IMR-90 (cell line): ENCODE data around the gene USF1. TPM values are rescaled to one million over a fixed set of nuclear protein-coding genes. Genes with fewer than 3 reads are reported as not detected.

Experiments used
- ATAC-seq: fragments of 200-7000 bp; cut with Tn5 transposase; 2 replicates; pipeline ENCODE4 v1.9.1; 2020; ENCODE audit warnings: low read depth, mild to moderate bottlenecking, moderate library complexity
- BruUV-seq: library from RNA; stranded (reverse); fragments of 400-500 nt; replicated peaks from 2 replicates; lab custom pipeline; 2021; lab: Mats Ljungman, UMichigan
- CTCF ChIA-PET: fragments of 300-600 bp; formaldehyde crosslinking; extraction: SDS; loops from one replicate; lab custom pipeline; 2021; ENCODE audit warnings: antibody characterized with exemption; lab: Yijun Ruan, JAX
- POLR2A ChIA-PET: fragments of 300-600 bp; sonication (Branson Sonifier 250); formaldehyde crosslinking; loops from one replicate; lab custom pipeline; 2022; ENCODE audit warnings: antibody characterized with exemption; ENCODE audit not compliant: unreplicated experiment; lab: Charles Lee
- DNase-seq: peaks from one replicate; pipeline ENCODE4 v3.0.0; 2013
- H2AFZ ChIP-seq: replicated peaks from 2 replicates; pipeline ENCODE3; 2013; ENCODE audit warnings: low read length, mild to moderate bottlenecking; ENCODE audit not compliant: poor library complexity
- H2AK5ac ChIP-seq: 2 replicates; pipeline ENCODE4 v1.6.1; 2013; ENCODE audit warnings: low read depth, low read length, inconsistent platforms
- H2AK9ac ChIP-seq: replicated peaks from 2 replicates; pipeline ENCODE3; 2013; ENCODE audit warnings: mild to moderate bottlenecking, low read depth, low read length, moderate library complexity; ENCODE audit not compliant: poor library complexity
- H2BK120ac ChIP-seq: 2 replicates; pipeline ENCODE4 v1.6.1; 2013; ENCODE audit warnings: low read depth, low read length, inconsistent platforms
- H2BK15ac ChIP-seq: 3 replicates; pipeline ENCODE4 v1.6.1; 2013; ENCODE audit warnings: low read depth, low read length, inconsistent platforms
- H2BK20ac ChIP-seq: 2 replicates; pipeline ENCODE4 v1.6.1; 2013; ENCODE audit warnings: low read depth, mild to moderate bottlenecking, inconsistent platforms, low read length, moderate library complexity
- H2BK5ac ChIP-seq: 2 replicates; pipeline ENCODE4 v1.6.1; 2013; ENCODE audit warnings: mild to moderate bottlenecking, low read depth, low read length, inconsistent platforms; ENCODE audit not compliant: poor library complexity, severe bottlenecking
- H3K14ac ChIP-seq: replicated peaks from 2 replicates; pipeline ENCODE4 v1.6.1; 2013; ENCODE audit warnings: low read depth, low read length, inconsistent platforms
- H3K18ac ChIP-seq: 2 replicates; pipeline ENCODE4 v1.6.1; 2013; ENCODE audit warnings: low read depth, low read length, control low read depth
- H3K23ac ChIP-seq: 2 replicates; pipeline ENCODE4 v1.6.1; 2013; ENCODE audit warnings: low read depth, low read length, inconsistent platforms
- H3K27ac ChIP-seq: 2 replicates; pipeline ENCODE4 v1.5.1; 2013; ENCODE audit warnings: mild to moderate bottlenecking, control low read depth, low read length; ENCODE audit not compliant: insufficient read depth
- H3K27me3 ChIP-seq: 2 replicates; pipeline ENCODE4 v1.6.1; 2013; ENCODE audit warnings: low read length; ENCODE audit not compliant: control insufficient read depth, insufficient read depth
- H3K36me3 ChIP-seq: 2 replicates; pipeline ENCODE4 v1.6.1; 2013; ENCODE audit warnings: low read length, mixed read lengths; ENCODE audit not compliant: control insufficient read depth, insufficient read depth
- H3K4ac ChIP-seq: 2 replicates; pipeline ENCODE4 v1.6.1; 2013; ENCODE audit warnings: low read depth, low read length, inconsistent platforms
- H3K4me1 ChIP-seq: 2 replicates; pipeline ENCODE4 v1.6.1; 2013; ENCODE audit warnings: low read length, mixed read lengths; ENCODE audit not compliant: control insufficient read depth, insufficient read depth
- H3K4me2 ChIP-seq: 2 replicates; pipeline ENCODE4 v1.6.1; 2013; ENCODE audit warnings: low read depth, mild to moderate bottlenecking, control low read depth, low read length, moderate library complexity
- H3K4me3 ChIP-seq: 2 replicates; pipeline ENCODE4 v1.5.1; 2013; ENCODE audit warnings: low read depth, mild to moderate bottlenecking, control low read depth, low read length, moderate library complexity; ENCODE audit not compliant: insufficient read depth
- H3K56ac ChIP-seq: 2 replicates; pipeline ENCODE4 v1.6.1; 2013; ENCODE audit warnings: low read length, inconsistent platforms; ENCODE audit not compliant: insufficient read depth; ENCODE audit errors: extremely low read depth
- H3K79me1 ChIP-seq, 2 experiments: 2 replicates each; pipeline ENCODE4 v1.6.1; 2013; ENCODE audit warnings: low read length in 2 of 2, inconsistent platforms in 1 of 2, low read depth in 1 of 2
- H3K9ac ChIP-seq: 2 replicates; pipeline ENCODE4 v1.6.1; 2013; ENCODE audit warnings: low read depth, low read length, control low read depth
- H3K9me1 ChIP-seq: 2 replicates; pipeline ENCODE4 v1.6.1; 2013; ENCODE audit warnings: low read length, inconsistent platforms; ENCODE audit not compliant: insufficient read depth
- H3K9me3 ChIP-seq: 2 replicates; pipeline ENCODE4 v1.6.1; 2013; ENCODE audit warnings: low read length; ENCODE audit not compliant: control insufficient read depth, insufficient read depth
- H4K20me1 ChIP-seq: 2 replicates; pipeline ENCODE4 v1.6.1; 2013; ENCODE audit warnings: low read length, inconsistent platforms; ENCODE audit not compliant: insufficient read depth
- H4K5ac ChIP-seq: 2 replicates; pipeline ENCODE4 v1.6.1; 2013; ENCODE audit warnings: mild to moderate bottlenecking, low read depth, low read length, control low read depth
- H4K8ac ChIP-seq, 2 experiments: 2 replicates each; pipeline ENCODE4 v1.6.1; 2013; ENCODE audit warnings: low read depth in 2 of 2, low read length in 2 of 2, control low read depth in 1 of 2, inconsistent platforms in 1 of 2
- H4K91ac ChIP-seq: 2 replicates; pipeline ENCODE4 v1.6.1; 2013; ENCODE audit warnings: low read depth, low read length, inconsistent platforms; ENCODE audit not compliant: insufficient read depth
- BHLHE40 ChIP-seq: fragments of 150-350 bp; IDR thresholded peaks from 2 replicates; pipeline ENCODE4 v1.6.1; 2016; ENCODE audit warnings: mild to moderate bottlenecking, low read depth, low read length
- MXI1 ChIP-seq: IDR thresholded peaks from 2 replicates; pipeline ENCODE4 v1.6.1; 2012; ENCODE audit warnings: low read depth, mild to moderate bottlenecking, low read length, moderate library complexity, borderline replicate concordance
- NFE2L2 ChIP-seq: fragments of 150-350 bp; IDR thresholded peaks from 2 replicates; pipeline ENCODE4 v1.6.1; 2016; ENCODE audit warnings: low read depth, mild to moderate bottlenecking, low read length
- RFX5 ChIP-seq: IDR thresholded peaks from 2 replicates; pipeline ENCODE4 v1.8.0; 2012; ENCODE audit warnings: low read depth, mild to moderate bottlenecking, low read length, moderate library complexity
- WGBS, 2 experiments: methylation state at CpG; one replicate each; pipeline versions ENCODE4 v1.1.5 to v1.1.7; 2013; ENCODE audit warnings: missing lambda C conversion rate in 2 of 2; ENCODE audit not compliant: insufficient read length in 1 of 2; ENCODE audit errors: extremely low coverage in 2 of 2; 5-methylcytosine and 5-hydroxymethylcytosine counted together
- dilution Hi-C: fragments of 300-500 bp; cut with HindIII; formaldehyde crosslinking; loops from one replicate; pipeline ENCODE4 v1.14.3; 2018; ENCODE audit warnings: low sequenced_read_pairs; ENCODE audit not compliant: unreplicated experiment
- in situ Hi-C: fragments of 300-500 bp; cut with MboI; formaldehyde crosslinking; loops from 3 replicates; pipeline ENCODE4 v1.14.3; 2019; ENCODE audit warnings: low sequenced_read_pairs, inconsistent platforms, mixed read lengths
- intact Hi-C: fragments of 100-400 bp; cut with micrococcal nuclease; formaldehyde crosslinking; loops from 2 replicates; pipeline ENCODE4 v1.10.0; 2022
- polyA plus RNA-seq, 3 experiments: library from polyadenylated mRNA; depleted of rRNA; stranded (reverse); fragments of >200 nt; gene quantifications; 2 replicates each; pipeline ENCODE4 v1.2.3, GENCODE V29; 2012; ENCODE audit warnings: low replicate concordance in 1 of 3
- total RNA-seq: library from RNA; depleted of rRNA; stranded (reverse); fragments of >200 nt; gene quantifications from 2 replicates; pipeline ENCODE4 v1.2.3, GENCODE V29; 2012
- TF ChIP-seq, protein P1 (sequence below): conservative IDR thresholded peaks from 2 replicates; pipeline ENCODE4 v1.5.1; 2012; ENCODE audit warnings: mild to moderate bottlenecking, low read depth, low read length, improper control_type of control experiment
- TF ChIP-seq, protein P2 (sequence below): fragments of 150-350 bp; IDR thresholded peaks from 2 replicates; pipeline ENCODE4 v1.6.1; 2017; ENCODE audit warnings: mild to moderate bottlenecking, antibody characterized with exemption, low read length, low read depth

The USF1 gene
- total and polyA plus RNA-seq, 2 of the 4 experiments (the other 2 are of a cell fraction) = 37.1 to 78.9 TPM

- POLR2A ChIA-PET = no interaction called here
- Histone ChIP-seq H3K4me1 (peaks cover 24% of the 10 kb centered on the region), H3K4me2 (no peak overlapping the region), H3K9me3 (no peaks in the 10 kb centered on the region), H3K36me3 (no peaks in the 10 kb centered on the region), H2AFZ (no peak overlapping the region), H2BK120ac (no peak overlapping the region), H3K27ac (no peak overlapping the region), H3K56ac (no peak overlapping the region), H2BK5ac (no peak overlapping the region), H3K27me3 (no peaks in the 10 kb centered on the region), H3K23ac (no peak overlapping the region), H3K9me1 (peaks cover 26% of the 10 kb centered on the region), H3K4me3 (no peak overlapping the region), H3K4ac (no peak overlapping the region), H2AK5ac (no peak overlapping the region; the same call in 1 of the 2 replicates), H3K18ac (no peak overlapping the region), H2AK9ac (no peak overlapping the region), H4K8ac (no peak overlapping the region), H2BK20ac (no peak overlapping the region), H2BK15ac (no peak overlapping the region), H4K5ac (no peak overlapping the region), H3K79me1 (no peaks in the 10 kb centered on the region), H4K91ac (no peak overlapping the region), H3K14ac (no peak overlapping the region), H4K20me1 (no peaks in the 10 kb centered on the region), H3K9ac (no peak overlapping the region)
- TF ChIP-seq NFE2L2 (no peak), MXI1 (no peak), RFX5 (no peak), BHLHE40 (no peak)
- TF ChIP-seq, protein P1, sequence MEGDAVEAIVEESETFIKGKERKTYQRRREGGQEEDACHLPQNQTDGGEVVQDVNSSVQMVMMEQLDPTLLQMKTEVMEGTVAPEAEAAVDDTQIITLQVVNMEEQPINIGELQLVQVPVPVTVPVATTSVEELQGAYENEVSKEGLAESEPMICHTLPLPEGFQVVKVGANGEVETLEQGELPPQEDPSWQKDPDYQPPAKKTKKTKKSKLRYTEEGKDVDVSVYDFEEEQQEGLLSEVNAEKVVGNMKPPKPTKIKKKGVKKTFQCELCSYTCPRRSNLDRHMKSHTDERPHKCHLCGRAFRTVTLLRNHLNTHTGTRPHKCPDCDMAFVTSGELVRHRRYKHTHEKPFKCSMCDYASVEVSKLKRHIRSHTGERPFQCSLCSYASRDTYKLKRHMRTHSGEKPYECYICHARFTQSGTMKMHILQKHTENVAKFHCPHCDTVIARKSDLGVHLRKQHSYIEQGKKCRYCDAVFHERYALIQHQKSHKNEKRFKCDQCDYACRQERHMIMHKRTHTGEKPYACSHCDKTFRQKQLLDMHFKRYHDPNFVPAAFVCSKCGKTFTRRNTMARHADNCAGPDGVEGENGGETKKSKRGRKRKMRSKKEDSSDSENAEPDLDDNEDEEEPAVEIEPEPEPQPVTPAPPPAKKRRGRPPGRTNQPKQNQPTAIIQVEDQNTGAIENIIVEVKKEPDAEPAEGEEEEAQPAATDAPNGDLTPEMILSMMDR = no peak
- TF ChIP-seq, protein P2, sequence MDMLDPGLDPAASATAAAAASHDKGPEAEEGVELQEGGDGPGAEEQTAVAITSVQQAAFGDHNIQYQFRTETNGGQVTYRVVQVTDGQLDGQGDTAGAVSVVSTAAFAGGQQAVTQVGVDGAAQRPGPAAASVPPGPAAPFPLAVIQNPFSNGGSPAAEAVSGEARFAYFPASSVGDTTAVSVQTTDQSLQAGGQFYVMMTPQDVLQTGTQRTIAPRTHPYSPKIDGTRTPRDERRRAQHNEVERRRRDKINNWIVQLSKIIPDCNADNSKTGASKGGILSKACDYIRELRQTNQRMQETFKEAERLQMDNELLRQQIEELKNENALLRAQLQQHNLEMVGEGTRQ = no peak
- DNase-seq (no peak), ATAC-seq (no peak)
- WGBS, 2 experiments = 17% methylated on average over 1 of the region's 4 CpGs; no CpG with 5 or more reads in 1 of the 2 experiments
- CTCF ChIA-PET = no interaction called here
- intact Hi-C loops = no loop called here
- dilution Hi-C loops = no loop called here
- in situ Hi-C loops = no loop called here
- BruUV-seq = no TSS peak
Measured at GRCh38 chr1:161086457-161086856, 40.7 kb upstream of the USF1 start.
